Cortex of kidney (tissue), 1 donor: ENCODE measurements around the gene ATM.
"Not testable (repeated sequence)": the region's sequence is repeated elsewhere in the genome, so short reads cannot be mapped to it uniquely, and the experiment has no call there.

Experiments used
- DNase-seq: peaks from one replicate; lab custom pipeline; 2025; lab: John Stamatoyannopoulos, UW

ATM gene

DNA sequence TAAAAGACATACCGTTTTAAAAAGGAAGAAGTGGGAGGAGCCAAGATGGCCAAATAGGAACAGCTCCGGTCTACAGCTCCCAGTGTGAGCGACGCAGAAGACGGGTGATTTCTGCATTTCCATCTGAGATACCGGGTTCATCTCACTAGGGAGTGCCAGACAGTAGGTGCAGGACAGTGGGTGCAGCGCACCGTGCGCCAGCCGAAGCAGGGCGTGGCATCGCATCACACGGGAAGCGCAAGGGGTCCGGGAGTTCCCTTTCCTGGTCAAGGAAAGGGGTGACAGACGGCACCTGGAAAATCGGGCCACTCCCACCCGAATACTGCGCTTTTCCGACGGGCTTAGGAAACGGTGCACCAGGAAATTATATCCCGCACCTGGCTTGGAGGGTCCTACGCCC is 150.6 kb downstream of the ATM start:
- DNase-seq, result not testable (repeated sequence)

GRCh38 chr11:108388576-108388975 is 165.7 kb downstream of the ATM start:
- no peak for DNase-seq

DNA sequence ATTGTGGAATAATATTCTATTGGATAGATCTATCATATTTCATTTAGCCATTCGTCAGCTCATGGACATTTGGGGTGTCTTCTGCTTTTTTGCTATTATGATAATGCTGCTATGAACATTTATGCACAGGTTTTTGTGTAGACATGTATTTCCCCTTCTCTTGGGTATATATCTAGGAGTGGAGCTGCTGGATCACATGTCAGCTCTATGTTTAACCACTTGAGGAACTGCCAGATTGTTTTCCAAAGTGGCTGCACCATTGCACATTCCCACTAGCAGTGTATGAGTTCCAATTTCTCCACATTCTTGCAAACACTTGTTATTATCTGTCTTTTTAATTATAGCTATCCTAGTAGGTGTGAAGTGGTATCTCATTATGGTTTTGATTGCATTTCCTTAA is 169.5 kb downstream of the ATM start:
- no peak for DNase-seq

- DNase-seq, result no peak
Observed at GRCh38 chr11:108393046-108393445, 170.2 kb downstream of the ATM start.

DNA sequence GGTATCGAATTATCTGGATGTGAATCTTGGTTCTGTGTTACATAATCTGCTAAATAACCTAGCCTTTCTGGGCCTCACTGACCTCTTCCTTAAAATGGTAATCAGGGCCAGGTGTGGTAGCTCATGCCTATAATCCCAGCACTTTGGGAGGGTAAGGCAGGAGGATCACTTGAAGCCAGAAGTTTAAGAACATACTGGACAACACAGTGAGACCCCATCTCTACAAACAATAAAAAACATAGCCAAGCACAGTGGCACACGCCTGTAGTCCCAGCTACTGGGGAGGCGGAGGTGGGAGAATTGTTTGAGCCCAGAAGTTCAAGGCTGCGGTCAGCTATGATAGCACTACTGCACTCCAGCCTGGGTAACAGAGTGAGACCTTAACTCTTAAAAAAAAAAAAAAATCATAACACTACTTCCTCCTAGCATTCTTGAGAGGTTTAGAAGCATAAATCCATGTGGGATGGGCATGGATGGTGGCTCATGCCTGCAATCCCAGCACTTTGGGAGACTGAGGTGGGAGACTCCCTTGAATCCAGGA is 171.9 kb downstream of the ATM start:
- no peak for DNase-seq

DNA sequence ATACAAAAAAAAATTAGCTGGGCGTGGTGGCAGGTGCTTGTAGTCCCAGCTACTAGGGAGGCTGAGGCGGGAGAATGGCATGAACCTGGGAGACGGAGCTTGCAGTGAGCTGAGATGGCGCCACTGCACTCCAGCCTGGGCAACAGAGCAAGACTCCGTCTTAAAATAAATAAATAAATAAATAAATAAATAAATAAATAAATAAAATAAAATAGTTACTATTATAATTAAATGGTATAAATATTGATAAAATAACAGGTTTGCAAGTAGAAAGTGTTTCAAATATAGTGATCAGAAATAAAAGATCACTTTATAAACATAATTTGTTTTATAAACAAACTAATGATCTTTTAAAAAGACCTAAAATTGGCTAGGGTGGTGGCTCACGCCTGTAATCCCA is 173.8 kb downstream of the ATM start:
- not testable (repeated sequence) for DNase-seq

GRCh38 chr11:108398439-108398838 is 175.6 kb downstream of the ATM start:
- no peak for DNase-seq

- no peak for DNase-seq
Observed at GRCh38 chr11:108402241-108402640, 179.4 kb downstream of the ATM start.

DNA sequence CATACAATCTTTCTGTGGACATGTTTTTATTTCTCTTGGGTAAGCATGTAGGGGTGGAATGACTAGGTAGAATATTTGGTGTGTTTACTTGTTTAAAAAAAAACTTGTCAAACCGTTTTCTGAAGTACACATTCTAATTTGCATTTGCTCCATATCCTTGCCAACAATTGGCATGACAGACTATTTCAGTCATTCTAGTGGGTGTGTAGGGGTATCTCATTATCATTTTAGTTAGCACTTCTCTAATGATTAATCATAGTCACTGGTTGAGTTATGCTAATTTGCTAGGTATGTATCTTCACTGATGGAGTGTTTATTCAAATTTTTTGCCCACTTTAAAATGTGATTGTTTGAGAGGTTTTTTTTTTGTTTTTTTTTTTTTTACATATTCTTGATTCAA is 180.2 kb downstream of the ATM start:
- DNase-seq, result no peak

DNA sequence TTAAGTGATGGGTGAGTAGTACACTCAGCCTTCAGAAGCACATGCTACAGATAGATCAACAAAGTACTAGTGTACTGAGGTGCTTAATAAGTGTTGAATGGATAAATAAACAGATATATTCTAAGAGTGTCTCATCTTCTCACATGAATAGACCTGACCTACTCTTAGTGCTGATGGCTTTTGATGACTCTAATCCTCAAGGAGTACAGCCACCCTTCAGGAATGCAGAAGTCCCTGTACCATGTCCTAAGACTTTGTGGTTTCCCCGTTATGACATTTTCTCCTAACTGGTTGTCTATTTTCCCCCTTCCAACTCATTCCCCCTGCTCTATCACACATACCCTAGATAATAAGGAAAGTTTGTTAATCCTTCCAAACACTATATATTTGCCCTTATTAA is 182.8 kb downstream of the ATM start:
- DNase-seq, result no peak

DNA sequence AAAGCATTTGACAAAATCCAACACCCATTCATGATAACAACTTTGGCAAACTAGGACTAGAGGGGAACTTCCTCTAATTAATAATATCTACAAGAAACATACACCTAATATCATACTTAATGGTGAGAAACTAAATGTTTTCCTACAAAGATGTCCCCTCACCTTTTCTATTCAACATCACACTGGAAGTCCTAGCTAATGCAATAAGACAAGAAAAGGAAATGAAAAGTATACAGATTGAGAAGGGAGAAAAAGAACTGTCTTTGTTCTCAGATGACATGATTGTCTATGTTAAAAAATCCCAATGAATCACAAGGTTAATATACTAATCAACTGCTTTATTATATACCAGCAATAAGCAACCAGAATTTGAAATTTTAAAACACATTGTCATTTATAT is 192.1 kb downstream of the ATM start:
- no peak for DNase-seq

DNA sequence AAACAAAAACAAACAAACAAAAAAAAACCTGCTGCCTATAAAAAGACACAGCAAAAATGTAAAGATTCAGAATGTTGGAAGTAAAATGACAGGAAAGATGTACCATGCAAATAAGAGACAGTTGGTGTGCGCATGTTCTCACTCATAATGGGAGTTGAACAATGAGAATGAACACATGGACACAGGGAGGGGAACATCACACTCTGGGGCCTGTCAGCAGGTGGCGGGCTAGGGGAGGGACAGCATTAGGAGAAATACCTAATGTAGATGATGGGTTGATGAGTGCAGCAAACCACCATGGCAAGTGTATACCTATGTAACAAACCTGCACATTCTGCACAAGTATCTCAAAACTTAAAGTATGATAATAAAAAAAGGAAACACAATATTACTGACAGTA is 194.7 kb downstream of the ATM start:
- not testable (repeated sequence) for DNase-seq
